H9 (cell line): ENCODE results near the gene PDCD7. TPM values are rescaled to one million over a fixed set of nuclear protein-coding genes. Genes with fewer than 3 reads are reported as not detected.

Experiments
- DNase-seq: peaks from one replicate; pipeline ENCODE4 v3.0.0-alpha.2; 2017
- H2AFZ ChIP-seq: one replicate; pipeline ENCODE4 v1.6.1; 2013; ENCODE audit warnings: mild to moderate bottlenecking, low read length, control low read depth, moderate library complexity
- H2AK5ac ChIP-seq: 2 replicates; pipeline ENCODE4 v1.6.1; 2013; ENCODE audit warnings: low read length, control low read depth, mixed read lengths; ENCODE audit not compliant: insufficient read length
- H2BK120ac ChIP-seq: one replicate; pipeline ENCODE4 v1.6.1; 2013; ENCODE audit warnings: low read depth, mild to moderate bottlenecking, low read length, control low read depth, inconsistent platforms; ENCODE audit not compliant: poor library complexity, severe bottlenecking
- H2BK12ac ChIP-seq: 2 replicates; pipeline ENCODE4 v1.6.1; 2013; ENCODE audit warnings: low read length, control low read depth, mixed read lengths, low read depth; ENCODE audit not compliant: insufficient read length
- H2BK15ac ChIP-seq: 2 replicates; pipeline ENCODE4 v1.6.1; 2013; ENCODE audit warnings: low read depth, low read length, control low read depth
- H2BK20ac ChIP-seq: one replicate; pipeline ENCODE4 v1.6.1; 2013; ENCODE audit warnings: low read depth, mild to moderate bottlenecking, low read length, control low read depth, inconsistent platforms; ENCODE audit not compliant: poor library complexity, severe bottlenecking
- H2BK5ac ChIP-seq: 2 replicates; pipeline ENCODE4 v1.6.1; 2013; ENCODE audit warnings: low read length, control low read depth, mixed read lengths; ENCODE audit not compliant: insufficient read length
- H3K14ac ChIP-seq: 2 replicates; pipeline ENCODE4 v1.6.1; 2013; ENCODE audit warnings: low read length, control low read depth; ENCODE audit not compliant: insufficient read depth
- H3K18ac ChIP-seq: 2 replicates; pipeline ENCODE4 v1.6.1; 2013; ENCODE audit warnings: low read depth, mild to moderate bottlenecking, mixed read lengths, low read length, control low read depth; ENCODE audit not compliant: insufficient read length
- H3K23ac ChIP-seq: 2 replicates; pipeline ENCODE4 v1.6.1; 2013; ENCODE audit warnings: low read length, control low read depth, mixed read lengths, low read depth; ENCODE audit not compliant: insufficient read length
- H3K23me2 ChIP-seq: 2 replicates; pipeline ENCODE4 v1.6.1; 2013; ENCODE audit warnings: low read depth, mild to moderate bottlenecking, mixed read lengths, low read length, control low read depth; ENCODE audit not compliant: insufficient read length, poor library complexity, severe bottlenecking
- H3K27ac ChIP-seq: 2 replicates; pipeline ENCODE4 v1.5.1; 2013; ENCODE audit warnings: low read length, control low read depth, mixed read lengths, low read depth; ENCODE audit not compliant: insufficient read length
- H3K27me3 ChIP-seq: 2 replicates; pipeline ENCODE4 v1.6.1; 2013; ENCODE audit warnings: low read length, control low read depth, inconsistent platforms; ENCODE audit not compliant: insufficient read depth
- H3K4ac ChIP-seq: 2 replicates; pipeline ENCODE4 v1.6.1; 2013; ENCODE audit warnings: low read depth, mild to moderate bottlenecking, control low read depth, inconsistent platforms, low read length, moderate library complexity
- H3K4me1 ChIP-seq: 2 replicates; pipeline ENCODE4 v1.6.1; 2013; ENCODE audit warnings: low read length, control low read depth, inconsistent platforms; ENCODE audit not compliant: insufficient read depth
- H3K4me2 ChIP-seq: 2 replicates; pipeline ENCODE4 v1.6.1; 2013; ENCODE audit warnings: low read length, control low read depth, mixed read lengths; ENCODE audit not compliant: insufficient read length, insufficient read depth
- H3K56ac ChIP-seq: 2 replicates; pipeline ENCODE4 v1.6.1; 2013; ENCODE audit warnings: low read depth, mild to moderate bottlenecking, mixed read lengths, low read length, control low read depth; ENCODE audit not compliant: insufficient read length
- H3K79me1 ChIP-seq: 2 replicates; pipeline ENCODE4 v1.6.1; 2013; ENCODE audit warnings: low read depth, mild to moderate bottlenecking, moderate library complexity, low read length, control low read depth, inconsistent platforms; ENCODE audit not compliant: insufficient read depth, poor library complexity, severe bottlenecking
- H3K79me2 ChIP-seq: 2 replicates; pipeline ENCODE4 v1.6.1; 2013; ENCODE audit warnings: low read length, control low read depth, inconsistent platforms; ENCODE audit not compliant: insufficient read depth
- H3K9ac ChIP-seq: 2 replicates; pipeline ENCODE4 v1.6.1; 2013; ENCODE audit warnings: low read length, control low read depth, mixed read lengths; ENCODE audit not compliant: insufficient read length; ENCODE audit errors: extremely low read depth
- H3K9me3 ChIP-seq: one replicate; pipeline ENCODE4 v1.6.1; 2013; ENCODE audit warnings: low read depth, low read length, inconsistent platforms; ENCODE audit not compliant: control insufficient read depth
- H3T11ph ChIP-seq: one replicate; pipeline ENCODE4 v1.6.1; 2013; ENCODE audit warnings: mild to moderate bottlenecking, low read length, control low read depth, inconsistent platforms
- H4K20me1 ChIP-seq: one replicate; pipeline ENCODE4 v1.6.1; 2013; ENCODE audit not compliant: control insufficient read depth, insufficient read length, insufficient read depth
- H4K5ac ChIP-seq: 2 replicates; pipeline ENCODE4 v1.6.1; 2013; ENCODE audit warnings: low read depth, mild to moderate bottlenecking, mixed read lengths, low read length, control low read depth; ENCODE audit not compliant: insufficient read length
- H4K8ac ChIP-seq: replicated peaks from 2 replicates; pipeline ENCODE4 v1.6.1; 2013; ENCODE audit warnings: low read length, control low read depth, mixed read lengths, low read depth; ENCODE audit not compliant: insufficient read length
- H4K91ac ChIP-seq: 2 replicates; pipeline ENCODE4 v1.6.1; 2013; ENCODE audit warnings: low read depth, mild to moderate bottlenecking, moderate library complexity, mixed read lengths, low read length, control low read depth; ENCODE audit not compliant: insufficient read length
- H3K27ac Mint-ChIP-seq, 3 experiments: 2 replicates in 2 of 3; 3 replicates in 1 of 3; pipeline ENCODE4 v1.8.0; 2020 to 2021; ENCODE audit warnings: mixed read lengths in 3 of 3, mild to moderate bottlenecking in 1 of 3, moderate library complexity in 1 of 3
- H3K27me3 Mint-ChIP-seq: 2 replicates; pipeline ENCODE4 v1.8.0; 2021; ENCODE audit warnings: low read depth, mild to moderate bottlenecking, moderate library complexity, mixed read lengths
- H3K36me3 Mint-ChIP-seq, 3 experiments: 2 replicates in 2 of 3; 3 replicates in 1 of 3; pipeline ENCODE4 v1.8.0; 2020 to 2021; ENCODE audit warnings: low read depth in 3 of 3, mixed read lengths in 3 of 3; ENCODE audit not compliant: insufficient read depth in 1 of 3
- H3K4me1 Mint-ChIP-seq, 2 experiments: 2 replicates each; pipeline ENCODE4 v1.8.0; 2020; ENCODE audit warnings: mixed read lengths in 2 of 2
- H3K4me3 Mint-ChIP-seq, 2 experiments: 2 replicates in 1 of 2; 3 replicates in 1 of 2; pipeline ENCODE4 v1.8.0; 2020 to 2021; ENCODE audit warnings: mild to moderate bottlenecking in 2 of 2, mixed read lengths in 2 of 2, moderate library complexity in 1 of 2
- H3K9me3 Mint-ChIP-seq, 2 experiments: 2 replicates in 1 of 2; 3 replicates in 1 of 2; pipeline ENCODE4 v1.8.0; 2020; ENCODE audit warnings: mild to moderate bottlenecking in 2 of 2, mixed read lengths in 2 of 2, moderate library complexity in 1 of 2
- CTCF ChIP-seq: fragments of 200-600 bp; sonication (generic); conservative IDR thresholded peaks from 3 replicates; pipeline ENCODE4 v1.8.0; 2021; ENCODE audit warnings: antibody characterized with exemption, mild to moderate bottlenecking
- WGBS: extraction: QIAGEN DNeasy Blood & Tissue Kit; methylation state at CpG from one replicate; pipeline ENCODE4 v1.1.7; 2013; ENCODE audit warnings: missing lambda C conversion rate, low lambda C conversion rate, mixed read lengths; ENCODE audit not compliant: insufficient read length; ENCODE audit errors: extremely low coverage; 5-methylcytosine and 5-hydroxymethylcytosine counted together
- total RNA-seq: library from RNA; stranded (reverse); gene quantifications from 2 replicates; pipeline ENCODE4 v1.2.1, GENCODE V29; 2021

Gene PDCD7
- total RNA-seq, 1 experiment from 2014 or later: 35.2 TPM

GRCh38 chr15:65163041-65163440, 29.4 kb upstream of the PDCD7 start:
- H4K91ac ChIP-seq: no peak overlapping the region
- H2BK120ac ChIP-seq: no peak overlapping the region
- no peak overlapping the region for H4K5ac ChIP-seq
- H3T11ph ChIP-seq: no peak overlapping the region
- no peak for DNase-seq
- Mint-ChIP-seq H3K27ac (no peak overlapping the region), H3K36me3 (peaks cover 9 to 21% (median 17%) of the 10 kb centered on the region in 3 experiments; a peak in 6 of 7 replicates), H3K27me3 (no peaks in the 10 kb centered on the region), H3K4me1 (no peaks in the 10 kb centered on the region), H3K4me3 (no peak overlapping the region), H3K9me3 (no peaks in the 10 kb centered on the region)
- no peak overlapping the region for H3K4ac ChIP-seq
- TF ChIP-seq CTCF: no peak
- H3K9ac ChIP-seq: no peak overlapping the region
- H3K18ac ChIP-seq: no peak overlapping the region
- H3K4me2 ChIP-seq: no peak overlapping the region
- no peak overlapping the region for H2AFZ ChIP-seq
- H3K23me2 ChIP-seq: no peaks in the 10 kb centered on the region
- H2BK5ac ChIP-seq: no peak overlapping the region
- no peak overlapping the region for H2BK20ac ChIP-seq
- no peaks in the 10 kb centered on the region for H3K27me3 ChIP-seq
- no peaks in the 10 kb centered on the region for H3K9me3 ChIP-seq
- H3K14ac ChIP-seq: no peak overlapping the region
- no peaks in the 10 kb centered on the region for H4K20me1 ChIP-seq
- H2BK15ac ChIP-seq: no peak overlapping the region
- no peaks in the 10 kb centered on the region for H3K79me1 ChIP-seq
- H3K4me1 ChIP-seq: no peaks in the 10 kb centered on the region
- H3K23ac ChIP-seq: no peak overlapping the region
- no peak overlapping the region for H2AK5ac ChIP-seq
- no peak overlapping the region for H2BK12ac ChIP-seq
- no peak overlapping the region for H3K56ac ChIP-seq
- no peak overlapping the region for H4K8ac ChIP-seq
- H3K79me2 ChIP-seq: no peaks in the 10 kb centered on the region
- no CpG with 5 or more reads among the region's 4 CpGs for WGBS
- H3K27ac ChIP-seq: no peak overlapping the region
